MV-4-11 (cell line): ENCODE results near the gene SLC49A4.
A peak's percentile ranks its signal among the peaks of the same experiment; 100 is the strongest.

ENCODE experiments used
- DNase-seq: peaks from one replicate; lab custom pipeline; 2025; lab: John Stamatoyannopoulos, UW

SLC49A4 gene

DNA sequence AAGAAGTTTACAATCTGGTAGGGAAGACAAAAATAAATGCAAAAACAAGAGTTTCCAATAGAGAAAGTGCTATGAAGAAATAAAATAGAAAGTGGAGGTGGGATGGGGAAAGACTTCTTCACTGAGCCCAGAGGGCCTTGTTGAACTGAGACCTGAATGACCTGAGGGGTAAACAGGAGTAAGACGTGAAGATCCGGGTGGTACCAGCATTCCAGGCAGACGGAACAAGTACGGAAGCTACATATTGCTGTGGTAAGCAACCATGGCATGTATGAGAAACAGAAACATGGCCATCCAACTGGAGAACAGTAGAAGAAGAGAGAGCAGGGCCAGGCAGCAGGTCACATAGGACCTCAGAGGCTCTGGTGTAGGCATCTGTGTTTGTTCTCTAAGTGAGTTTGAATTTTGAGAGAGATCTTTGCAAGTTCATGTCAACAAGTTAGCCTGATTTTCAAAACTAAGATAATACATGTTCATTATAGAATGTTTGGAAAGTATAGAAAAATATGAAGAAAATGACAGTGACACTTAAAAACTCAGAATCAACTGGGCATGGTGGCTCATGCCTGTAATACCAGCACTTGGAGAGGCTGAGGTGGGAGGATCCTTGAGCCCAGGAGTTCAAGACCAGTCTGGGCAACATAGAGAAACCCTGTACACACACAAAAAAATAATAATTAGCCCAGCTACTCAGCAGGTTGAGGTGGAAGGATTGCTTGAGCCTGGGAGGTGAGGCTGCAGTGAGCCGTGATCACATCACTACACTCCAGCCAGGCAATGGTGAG, 64.3 kb downstream of the SLC49A4 start:
- DNase-seq = no peak

DNA sequence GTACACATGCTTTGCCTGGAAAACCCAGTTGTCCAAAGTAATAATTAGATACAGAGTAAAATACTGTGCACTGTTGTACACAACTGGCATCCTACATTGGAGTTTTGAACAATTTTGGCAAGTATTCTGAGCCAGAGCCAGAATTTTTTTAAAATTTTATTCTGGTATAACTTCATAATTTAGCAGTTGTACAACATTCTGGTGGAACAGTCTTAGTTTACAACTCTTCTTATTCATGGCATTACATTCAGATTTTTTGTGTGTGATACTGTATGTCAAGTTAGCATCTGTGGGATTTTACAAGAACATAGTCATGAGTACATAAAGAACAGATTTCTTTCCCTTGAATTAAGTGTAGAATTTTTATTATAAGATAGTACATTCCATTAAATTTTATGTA, 67.5 kb downstream of the SLC49A4 start:
- DNase-seq = no peak

DNA sequence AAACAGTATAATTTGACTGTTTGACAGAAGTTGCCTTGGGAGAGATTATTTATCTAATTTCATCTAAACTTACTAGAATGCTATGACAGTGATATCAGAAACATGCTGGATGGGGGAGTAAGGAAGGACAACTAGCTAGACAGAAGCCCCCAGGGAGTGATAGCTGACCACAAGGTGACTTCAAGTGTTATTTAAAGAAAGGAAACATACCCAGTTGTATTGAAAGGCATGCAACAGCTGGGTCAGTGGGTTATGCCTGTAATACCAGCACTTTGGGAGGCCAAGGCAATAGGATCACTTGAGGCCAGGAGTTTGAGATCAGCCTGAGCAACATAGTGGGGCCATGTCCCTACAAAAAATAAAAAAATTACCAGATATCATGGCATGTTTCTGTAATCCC, 69.6 kb downstream of the SLC49A4 start:
- no peak for DNase-seq

DNA sequence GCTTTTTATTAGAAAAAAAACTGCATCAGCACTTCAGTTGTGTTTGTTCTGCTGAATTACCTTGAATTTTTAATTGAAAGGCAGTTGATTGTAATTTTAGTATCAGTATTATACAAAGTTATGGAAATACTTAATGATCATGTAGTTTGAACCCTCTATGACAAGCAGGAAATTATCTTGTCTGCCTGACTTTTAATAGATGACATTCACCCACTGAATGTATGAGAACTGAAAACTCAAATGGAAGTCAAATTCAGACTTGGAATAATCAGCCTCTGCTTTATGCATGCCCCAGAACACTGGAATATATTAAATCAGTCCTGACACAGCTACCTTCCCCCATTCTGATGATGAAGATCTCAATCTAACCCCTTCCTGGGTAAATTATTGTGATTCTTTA, 73.5 kb downstream of the SLC49A4 start:
- no peak for DNase-seq

DNA sequence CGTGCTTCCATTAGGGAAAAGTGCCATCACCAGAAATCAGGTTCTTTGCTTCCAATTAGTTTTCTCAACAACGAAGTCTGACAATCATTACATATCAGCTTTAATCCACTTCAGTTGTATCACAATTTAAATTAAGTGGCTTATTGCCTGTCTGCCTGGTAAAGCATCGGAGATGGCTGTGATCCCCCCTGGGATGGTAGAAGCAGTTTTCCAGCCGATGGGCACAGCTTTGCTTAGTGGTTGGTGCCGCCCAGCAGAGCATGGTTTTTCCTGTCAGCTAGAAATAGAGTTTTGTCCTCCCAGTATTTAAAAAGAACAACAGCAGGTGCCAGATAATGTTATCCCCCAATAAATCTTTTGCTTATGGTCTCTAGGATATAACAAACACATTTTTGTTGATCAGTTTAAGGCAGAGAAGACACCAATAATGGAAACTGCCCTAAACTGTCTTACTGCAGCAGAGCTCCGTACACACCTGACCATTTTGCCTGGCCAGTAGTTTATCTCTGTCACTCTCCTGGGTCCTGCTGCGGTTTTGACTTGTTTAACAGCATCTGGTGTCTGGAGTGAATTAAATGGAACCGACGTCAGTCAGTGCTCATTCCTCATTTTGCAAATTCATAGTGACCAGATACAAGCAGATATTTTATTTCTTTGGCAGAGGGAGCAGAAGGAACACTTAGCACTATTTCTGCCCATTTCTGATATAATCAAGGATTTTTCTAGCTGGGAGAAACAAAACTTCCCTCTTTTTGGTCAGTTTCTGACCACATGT, 79.1 kb downstream of the SLC49A4 start:
- no peak for DNase-seq

DNA sequence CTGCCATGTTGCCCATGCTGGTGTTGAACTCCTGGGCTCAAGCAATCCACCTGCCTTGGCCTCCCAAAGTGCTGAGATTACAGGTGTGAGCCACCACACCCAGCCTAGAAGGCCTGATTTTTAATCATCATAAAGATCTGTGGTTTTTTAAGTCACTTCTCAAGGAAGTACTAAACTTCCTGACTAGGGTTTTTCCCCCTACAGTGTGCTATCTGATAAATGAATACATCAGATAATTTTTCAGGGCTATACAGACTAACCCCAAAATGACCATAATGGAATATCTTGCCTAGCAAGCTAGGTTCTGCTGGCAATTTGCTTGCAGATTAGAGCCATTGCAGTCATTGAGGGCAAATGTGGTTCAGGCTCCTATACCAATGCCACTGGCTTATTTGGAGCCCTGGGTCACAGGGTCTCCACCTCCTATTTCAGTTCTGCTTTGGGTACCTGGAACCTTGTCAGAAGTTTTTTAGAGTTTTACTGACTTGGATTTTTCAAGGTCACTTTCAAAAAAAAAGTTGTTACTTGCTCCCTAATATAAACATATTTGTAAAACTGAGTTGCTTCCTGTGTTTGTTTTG, 80.8 kb downstream of the SLC49A4 start:
- no peak for DNase-seq

DNA sequence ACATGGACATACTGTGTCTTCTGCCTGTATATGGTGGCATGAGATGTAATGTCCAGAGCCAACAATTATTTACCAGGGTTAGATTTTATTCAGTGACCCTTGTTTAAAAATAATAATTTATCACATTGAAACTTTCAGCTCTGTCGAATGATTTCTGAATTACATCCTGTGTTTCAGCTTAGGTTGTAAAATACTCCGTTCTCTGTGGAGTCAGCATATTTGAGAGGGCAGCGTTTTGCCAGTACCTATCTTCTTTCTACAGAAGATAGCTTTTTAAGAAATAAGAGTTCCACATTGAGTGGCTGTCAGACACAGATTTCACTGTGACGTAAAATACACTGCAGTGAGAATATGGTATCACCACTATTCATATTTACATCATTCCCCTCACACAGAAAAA, 85.3 kb downstream of the SLC49A4 start:
- no peak for DNase-seq

DNA sequence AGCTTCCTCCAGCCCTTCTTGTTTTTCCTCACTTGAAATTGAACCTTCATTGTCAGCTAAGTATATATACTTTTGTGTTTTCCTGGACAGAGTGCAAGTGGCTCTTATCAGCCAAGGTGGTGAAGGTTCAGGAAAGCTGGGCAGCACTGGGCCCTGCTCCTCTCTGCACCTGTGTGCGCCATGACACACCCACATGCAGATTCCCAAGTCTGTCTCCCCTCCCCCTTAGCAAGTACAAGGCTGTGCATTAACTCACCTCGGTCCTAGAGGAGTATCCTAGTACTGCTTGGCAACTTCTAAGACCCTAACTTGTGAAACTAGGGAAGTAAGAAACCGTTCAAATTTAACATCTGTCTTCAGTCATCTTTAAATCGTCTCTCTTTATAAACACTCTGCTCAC, 85.8 kb downstream of the SLC49A4 start:
- DNase-seq = peak; percentile 8

DNA sequence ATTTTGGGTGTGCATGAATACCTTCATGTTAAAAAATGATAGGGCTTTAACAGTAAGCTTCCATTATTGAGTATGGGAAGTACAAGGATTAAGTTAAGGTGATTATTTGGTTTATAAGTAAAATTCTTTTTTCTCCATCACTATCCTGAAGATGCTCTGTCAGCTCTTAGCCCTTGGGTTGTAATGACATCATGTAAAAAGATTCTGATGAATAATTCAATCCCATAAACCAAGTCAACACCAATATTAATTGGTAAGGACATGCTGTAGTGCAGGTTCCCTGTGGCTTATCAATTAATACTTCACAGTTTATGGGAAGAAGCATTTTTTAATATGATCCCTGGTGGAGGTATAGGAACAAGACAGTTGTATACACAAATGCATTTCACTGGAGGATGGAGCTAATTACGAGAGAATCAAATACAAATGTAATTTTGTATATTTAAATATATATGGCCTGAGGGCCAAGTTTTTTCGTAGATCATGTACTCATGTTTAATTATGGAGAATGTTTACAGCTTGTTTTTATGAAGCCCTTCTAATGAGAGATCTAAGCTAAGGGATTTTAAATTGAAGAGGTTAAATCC, 87.6 kb downstream of the SLC49A4 start:
- no peak for DNase-seq

DNA sequence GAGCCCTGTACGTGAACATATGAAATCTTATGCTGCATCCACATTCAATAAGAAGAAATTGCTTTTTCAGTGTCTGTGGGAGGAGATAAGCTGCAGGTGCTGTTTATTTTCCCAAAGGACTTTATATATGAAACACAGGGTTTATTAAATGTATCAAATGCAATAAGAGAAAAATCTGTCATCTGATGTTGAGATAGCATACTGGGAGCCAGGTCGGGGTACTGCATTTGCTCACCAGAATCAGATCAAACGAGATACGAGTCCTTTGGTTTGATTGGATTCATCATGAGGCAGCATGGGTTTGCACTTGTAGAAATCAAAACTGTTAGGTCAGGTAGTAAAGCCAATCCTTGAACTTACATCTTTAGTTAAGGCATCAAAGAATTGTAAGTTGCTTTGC, 91.4 kb downstream of the SLC49A4 start:
- DNase-seq = no peak

DNA sequence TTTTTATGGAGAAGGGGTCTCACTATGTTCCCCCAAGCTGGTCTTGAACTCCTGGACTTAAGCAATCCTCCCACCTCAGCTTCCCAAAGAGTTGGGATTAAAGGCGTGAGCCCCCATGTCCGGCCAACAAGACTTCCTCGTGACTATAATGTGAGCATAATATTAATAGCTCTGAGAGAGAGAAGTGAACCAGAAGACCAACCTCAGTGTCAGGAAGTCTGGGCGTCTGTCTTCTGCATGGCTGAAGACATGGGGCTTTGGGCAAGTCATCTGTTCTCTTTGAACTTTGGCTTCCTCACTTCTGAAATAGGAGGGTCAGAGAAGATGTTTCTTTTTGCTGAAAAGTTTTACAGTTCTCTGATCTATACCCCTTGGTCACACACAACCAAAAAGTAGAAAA, 92.1 kb downstream of the SLC49A4 start:
- peak; percentile 61 for DNase-seq

DNA sequence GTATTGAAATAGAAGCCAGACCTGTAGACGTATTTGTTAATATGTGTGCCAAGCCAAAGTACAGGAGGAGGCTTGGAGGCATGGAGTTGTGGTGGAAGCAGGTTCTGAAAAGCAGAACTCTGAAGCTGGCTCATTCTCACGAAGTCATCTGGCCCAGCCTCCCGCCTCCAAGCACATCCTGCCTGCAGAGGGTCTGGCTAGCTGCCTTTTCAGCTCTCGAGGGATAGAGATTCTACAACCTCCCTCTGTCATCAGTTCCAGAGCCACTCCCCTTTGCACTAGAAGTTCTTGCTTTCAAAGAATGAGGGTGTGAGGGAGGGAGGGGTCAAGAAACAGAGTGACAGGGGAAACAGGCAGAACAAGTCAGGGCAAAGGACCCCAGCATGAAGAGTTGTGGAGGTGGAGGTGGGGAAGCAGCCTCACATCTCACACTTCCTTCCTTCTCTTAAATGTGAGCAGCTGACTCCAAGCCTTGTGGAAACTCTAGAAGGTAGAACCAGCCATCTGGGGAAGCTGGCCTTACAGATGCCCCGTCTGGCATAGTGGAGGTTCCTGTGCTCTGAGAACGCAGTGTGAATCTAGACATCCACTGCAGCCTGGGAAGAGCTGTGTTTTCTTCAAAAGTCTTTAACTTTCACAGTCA, 95.3 kb downstream of the SLC49A4 start:
- DNase-seq = peak; percentile 55

DNA sequence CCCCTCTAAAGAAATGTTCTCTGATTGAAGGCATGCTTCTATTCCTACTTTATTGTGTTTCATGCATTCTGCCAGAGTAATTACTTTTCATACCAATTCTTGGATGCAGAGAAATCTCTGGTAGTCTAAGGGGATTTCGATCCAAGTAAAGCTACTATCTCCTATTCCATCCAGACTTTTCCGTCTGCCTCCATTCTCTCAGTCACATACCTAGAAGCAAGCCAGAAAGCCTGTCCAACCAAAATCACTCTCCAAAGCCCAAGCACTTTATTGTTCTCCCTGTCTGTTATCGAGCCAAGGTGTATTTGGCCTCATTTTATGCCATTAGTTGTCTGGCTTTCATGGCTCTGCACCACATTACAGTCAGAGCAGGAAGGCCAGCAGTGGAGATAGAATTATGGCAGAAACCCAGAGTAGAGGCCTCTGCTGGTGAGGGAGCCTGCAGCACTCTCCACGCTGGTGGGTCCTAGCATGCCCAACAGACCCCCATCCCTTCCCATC, 95.9 kb downstream of the SLC49A4 start:
- DNase-seq = no peak

DNA sequence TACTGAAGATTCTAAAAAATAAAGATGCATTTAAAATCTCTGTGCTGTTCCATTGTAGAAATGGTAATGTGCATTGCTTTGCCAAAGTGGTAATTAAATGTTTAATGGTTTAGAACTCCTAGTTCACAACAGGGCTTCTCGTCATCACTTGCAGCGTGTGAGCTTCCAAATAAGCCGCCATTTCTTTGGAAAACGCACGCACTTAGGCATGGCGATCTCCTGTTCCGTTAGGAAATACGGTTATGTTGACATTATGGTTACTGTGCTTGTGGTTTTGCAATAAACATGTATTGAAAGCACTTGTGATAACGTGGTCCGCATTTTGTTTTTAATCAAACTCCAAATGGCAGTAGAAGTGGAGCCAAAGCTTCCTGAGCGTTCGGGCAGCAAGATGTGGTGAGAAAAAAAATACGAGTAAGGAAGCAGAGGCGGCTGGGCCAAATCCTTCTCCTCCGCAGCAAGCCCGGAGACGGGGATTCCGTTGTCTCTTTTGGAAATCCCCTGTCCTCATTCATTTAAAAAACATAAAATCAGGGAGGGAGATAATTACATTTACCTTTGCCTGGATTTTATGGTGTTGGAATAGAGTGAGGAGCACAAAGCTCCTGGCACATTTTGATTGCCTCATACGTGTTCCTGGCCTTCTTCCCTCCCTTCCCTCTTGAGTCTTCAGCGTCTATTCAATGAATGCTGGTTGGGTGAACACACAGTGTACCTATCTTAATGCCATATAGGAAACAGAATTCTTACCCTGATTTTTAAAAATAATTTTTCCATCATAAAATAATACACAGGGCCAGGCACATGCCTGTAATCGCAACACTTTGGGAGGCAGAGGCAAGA, 97.5 kb downstream of the SLC49A4 start:
- no peak for DNase-seq

DNA sequence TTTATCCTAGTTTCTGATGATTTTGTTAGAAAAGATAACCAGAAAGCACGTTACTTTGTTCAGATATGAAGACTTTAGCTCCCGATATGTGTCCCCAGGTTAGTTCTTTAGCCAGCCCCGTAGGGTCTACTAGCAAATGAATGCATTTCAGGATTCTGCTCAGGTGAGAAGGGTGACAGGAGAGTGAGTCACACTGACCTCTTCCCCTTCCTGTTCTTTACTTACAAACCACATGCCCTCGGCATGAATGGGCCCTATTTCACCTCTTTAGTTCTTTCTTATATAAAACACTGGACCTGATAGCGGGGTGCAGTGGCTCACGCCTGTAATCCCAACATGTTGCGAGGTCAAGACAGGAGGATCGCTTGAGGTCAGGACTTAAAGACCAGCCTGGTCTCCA, 98.4 kb downstream of the SLC49A4 start:
- no peak for DNase-seq

DNA sequence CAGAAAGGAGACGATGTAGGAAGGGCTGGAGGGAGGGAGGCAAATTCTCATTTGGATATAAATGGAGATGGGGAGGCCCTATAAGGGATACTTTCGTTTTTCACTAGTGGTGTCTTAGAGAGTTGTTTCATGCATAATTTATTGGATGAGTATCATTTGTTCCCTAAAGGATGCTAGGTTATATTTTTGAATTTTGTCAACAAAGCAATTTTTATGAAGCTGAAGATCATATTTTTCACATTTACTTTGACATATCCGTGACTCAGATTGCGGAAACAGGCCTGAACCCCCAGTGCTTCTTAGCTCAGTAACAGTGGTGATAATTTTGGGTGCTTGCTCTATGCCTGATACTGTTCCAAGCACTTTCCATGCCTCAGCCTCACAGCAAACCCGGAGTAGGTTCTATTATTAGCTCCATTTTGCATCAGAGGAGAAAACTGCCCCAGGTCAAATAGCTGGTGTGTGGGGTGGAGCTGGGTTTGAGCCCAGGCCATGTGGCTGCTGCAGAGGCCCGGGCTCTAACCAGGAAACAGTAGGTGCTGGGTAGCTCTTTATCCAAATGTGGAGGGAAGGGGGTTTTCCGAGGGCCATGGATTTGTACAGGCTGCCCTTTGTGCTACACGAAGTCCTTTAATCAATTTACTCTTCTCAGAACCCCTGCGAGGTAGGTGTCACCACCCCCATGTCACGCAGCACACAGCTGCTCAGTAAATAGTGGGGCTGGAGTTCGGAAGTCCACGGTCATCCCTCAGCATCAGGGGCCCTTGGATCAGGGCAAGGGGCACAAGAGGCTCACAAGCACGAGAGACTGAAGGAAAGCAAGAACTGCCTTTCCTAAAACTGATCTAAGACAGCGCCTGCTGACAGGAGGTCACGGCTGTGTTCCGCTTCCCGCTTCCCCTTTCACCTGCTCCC, 99.1 kb downstream of the SLC49A4 start:
- no peak for DNase-seq

DNA sequence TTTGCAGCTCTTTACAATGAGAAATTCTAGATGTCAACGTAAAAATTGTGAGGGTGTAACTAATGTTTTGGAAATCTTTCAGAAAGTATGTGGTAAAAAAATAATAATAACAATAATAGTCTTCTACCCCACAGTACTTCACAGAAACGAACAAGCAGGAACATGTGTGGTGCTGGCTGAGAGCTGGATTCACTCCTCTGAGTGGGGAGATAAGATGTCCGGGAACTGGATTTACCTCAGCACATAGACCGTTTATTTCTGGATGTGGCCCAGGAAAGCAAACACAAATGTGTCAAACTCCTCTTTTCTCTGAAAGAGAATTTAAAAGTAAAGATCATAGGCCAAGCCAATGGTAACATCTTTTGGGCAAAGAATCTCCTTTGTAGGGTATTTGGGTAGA, 103.4 kb downstream of the SLC49A4 start:
- no peak for DNase-seq

DNA sequence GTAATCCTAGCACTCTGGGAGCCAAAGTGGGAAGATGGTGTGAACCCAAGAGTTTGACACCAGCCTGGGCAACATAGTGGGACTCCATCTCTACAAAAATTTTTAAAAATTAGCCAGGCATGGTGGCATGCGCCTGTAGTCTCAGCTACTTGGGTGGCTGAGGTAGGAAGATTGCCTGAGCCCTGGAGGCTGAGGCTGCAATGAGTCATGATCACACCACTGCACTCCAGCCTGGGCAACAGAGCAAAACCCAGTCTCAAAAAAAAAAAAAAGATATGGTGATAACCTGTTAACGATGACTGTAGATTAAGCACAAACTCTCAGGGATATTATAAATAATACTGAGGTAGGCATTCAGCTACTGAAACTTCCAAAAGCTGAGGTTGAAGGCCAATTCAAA, 107.5 kb downstream of the SLC49A4 start:
- no peak for DNase-seq

DNA sequence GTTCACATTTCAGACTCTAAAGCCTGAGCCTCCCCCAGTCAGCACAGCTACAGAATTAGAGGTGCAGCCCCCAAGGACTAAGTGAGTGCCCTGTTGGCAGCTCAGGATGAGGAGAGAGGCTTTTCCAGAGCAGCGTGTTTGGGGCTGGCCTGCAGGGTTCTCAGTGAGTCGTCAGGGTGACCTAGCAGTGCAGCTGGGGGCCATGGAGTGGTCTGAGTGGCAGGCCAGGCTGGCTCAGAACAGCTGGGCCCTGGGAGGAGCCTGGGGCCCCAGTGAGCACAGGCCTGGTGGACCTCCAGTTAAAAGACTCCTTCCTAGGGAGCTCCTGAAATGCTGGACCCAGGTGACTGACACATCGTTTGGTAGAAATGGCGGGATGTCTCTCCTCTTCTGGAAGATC, 108.3 kb downstream of the SLC49A4 start:
- DNase-seq = no peak

DNA sequence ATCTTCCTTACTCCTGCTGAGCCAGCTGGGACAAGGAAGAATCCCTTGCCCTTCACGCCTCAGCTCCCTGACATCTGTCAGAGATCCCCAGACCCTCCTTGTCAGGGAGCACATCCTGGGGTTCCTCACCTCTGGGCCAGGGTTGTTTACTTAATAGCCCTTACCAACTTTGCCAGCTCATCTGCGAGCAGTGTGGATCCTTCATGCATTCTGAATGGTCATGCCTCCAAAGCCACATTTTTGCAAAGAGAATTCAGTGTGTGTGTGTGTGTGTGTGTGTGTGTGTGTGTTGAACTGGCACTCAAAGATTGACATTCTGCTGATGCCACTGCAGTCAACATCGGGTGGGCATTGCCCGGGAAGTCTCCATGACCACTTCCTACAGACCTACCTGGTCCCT, 112.6 kb downstream of the SLC49A4 start:
- no peak for DNase-seq
